ENCODE results near the gene KIF26B. TPM values are rescaled to one million over a fixed set of nuclear protein-coding genes. Genes with fewer than 3 reads are reported as not detected.

KIF26B gene
- polyA plus RNA-seq, 1 donor from 2014 or later, result 6.3 TPM

- Histone ChIP-seq H3K9me2 (ENCODE audit: insufficient read depth, low read length) (no peaks in the 10 kb centered on the region), H3F3A (ENCODE audit: insufficient read depth, low read length, poor library complexity, severe bottlenecking) (no peaks in the 10 kb centered on the region), H3K9me3 (ENCODE audit: low read length) (no peaks in the 10 kb centered on the region), H3K4me3 (ENCODE audit: low read length) (no peak overlapping the region), H3K27ac (ENCODE audit: low read length) (no peak overlapping the region), H4K20me1 (ENCODE audit: insufficient read depth) (no peaks in the 10 kb centered on the region), H2AFZ (ENCODE audit: low read depth, low read length) (no peak overlapping the region), H3K79me2 (replicated peaks; ENCODE audit: insufficient read depth, low read length) (no peaks in the 10 kb centered on the region), H3K4me2 (ENCODE audit: low read length) (no peak overlapping the region), H3K27me3 (ENCODE audit: insufficient read depth, low read depth, low read length) (no peaks in the 10 kb centered on the region), H3K36me3 (ENCODE audit: insufficient read depth, low read length) (no peaks in the 10 kb centered on the region), H3K9ac (ENCODE audit: low read length) (no peak overlapping the region)
- TF ChIP-seq EZH2 (IDR thresholded peaks at IDR 0.05; ENCODE audit: borderline replicate concordance, insufficient read depth, low read length, poor library complexity, severe bottlenecking), result no peak
- TF ChIP-seq SMC3 (conservative IDR thresholded peaks at IDR 0.05; ENCODE audit: poor library complexity), result no peak
- no peak for TF ChIP-seq EP300 (conservative IDR thresholded peaks at IDR 0.05; ENCODE audit: poor library complexity, severe bottlenecking)
- TF ChIP-seq TAF1 (IDR thresholded peaks at IDR 0.05; ENCODE audit: low read depth), result no peak
- TF ChIP-seq POLR2AphosphoS5 (IDR thresholded peaks at IDR 0.05), result no peak
- no peak for TF ChIP-seq MXI1 (conservative IDR thresholded peaks at IDR 0.05; ENCODE audit: poor library complexity, severe bottlenecking)
- TF ChIP-seq RAD21 (conservative IDR thresholded peaks at IDR 0.05), result no peak
- TF ChIP-seq CTCF (IDR thresholded peaks at IDR 0.05; ENCODE audit: poor library complexity, severe bottlenecking), result no peak
- TF ChIP-seq REST (IDR thresholded peaks at IDR 0.05; ENCODE audit: borderline replicate concordance), result no peak
These were observed 443.9 kb downstream of the KIF26B start for GRCh38 chr1:245598524-245599305.

- Histone ChIP-seq H3K27me3 (ENCODE audit: insufficient read depth, low read depth, low read length) (no peaks in the 10 kb centered on the region), H3K4me2 (ENCODE audit: low read length) (no peak overlapping the region), H3K9ac (ENCODE audit: low read length) (no peak overlapping the region), H2AFZ (ENCODE audit: low read depth, low read length) (no peak overlapping the region), H3K9me2 (ENCODE audit: insufficient read depth, low read length) (no peaks in the 10 kb centered on the region), H3K9me3 (ENCODE audit: low read length) (no peaks in the 10 kb centered on the region), H3K36me3 (ENCODE audit: insufficient read depth, low read length) (no peaks in the 10 kb centered on the region), H3K4me3 (ENCODE audit: low read length) (no peak overlapping the region), H3F3A (ENCODE audit: insufficient read depth, low read length, poor library complexity, severe bottlenecking) (no peaks in the 10 kb centered on the region), H4K20me1 (ENCODE audit: insufficient read depth) (no peaks in the 10 kb centered on the region), H3K27ac (ENCODE audit: low read length) (no peak overlapping the region), H3K79me2 (replicated peaks; ENCODE audit: insufficient read depth, low read length) (no peaks in the 10 kb centered on the region)
- TF ChIP-seq REST (IDR thresholded peaks at IDR 0.05; ENCODE audit: borderline replicate concordance) (no peak), RAD21 (conservative IDR thresholded peaks at IDR 0.05) (no peak), EP300 (conservative IDR thresholded peaks at IDR 0.05; ENCODE audit: poor library complexity, severe bottlenecking) (no peak), EZH2 (IDR thresholded peaks at IDR 0.05; ENCODE audit: borderline replicate concordance, insufficient read depth, low read length, poor library complexity, severe bottlenecking) (no peak), MXI1 (conservative IDR thresholded peaks at IDR 0.05; ENCODE audit: poor library complexity, severe bottlenecking) (no peak), SMC3 (conservative IDR thresholded peaks at IDR 0.05; ENCODE audit: poor library complexity) (no peak), TAF1 (IDR thresholded peaks at IDR 0.05; ENCODE audit: low read depth) (no peak), CTCF (IDR thresholded peaks at IDR 0.05; ENCODE audit: poor library complexity, severe bottlenecking) (no peak), POLR2AphosphoS5 (IDR thresholded peaks at IDR 0.05) (no peak)
These were observed 444.8 kb downstream of the KIF26B start for GRCh38 chr1:245599371-245600174.

Measured in neural cell (in vitro differentiated cells).